Retina (tissue), 1 donor: Measurements from ENCODE around the gene PFKFB2.

ENCODE experiments used
- DNase-seq: peaks from one replicate; pipeline ENCODE4 v3.0.0-alpha.2; 2016

The PFKFB2 gene

GRCh38 chr1:207022996-207023679, 29.9 kb upstream of the PFKFB2 start:
- DNase-seq = no peak

DNA sequence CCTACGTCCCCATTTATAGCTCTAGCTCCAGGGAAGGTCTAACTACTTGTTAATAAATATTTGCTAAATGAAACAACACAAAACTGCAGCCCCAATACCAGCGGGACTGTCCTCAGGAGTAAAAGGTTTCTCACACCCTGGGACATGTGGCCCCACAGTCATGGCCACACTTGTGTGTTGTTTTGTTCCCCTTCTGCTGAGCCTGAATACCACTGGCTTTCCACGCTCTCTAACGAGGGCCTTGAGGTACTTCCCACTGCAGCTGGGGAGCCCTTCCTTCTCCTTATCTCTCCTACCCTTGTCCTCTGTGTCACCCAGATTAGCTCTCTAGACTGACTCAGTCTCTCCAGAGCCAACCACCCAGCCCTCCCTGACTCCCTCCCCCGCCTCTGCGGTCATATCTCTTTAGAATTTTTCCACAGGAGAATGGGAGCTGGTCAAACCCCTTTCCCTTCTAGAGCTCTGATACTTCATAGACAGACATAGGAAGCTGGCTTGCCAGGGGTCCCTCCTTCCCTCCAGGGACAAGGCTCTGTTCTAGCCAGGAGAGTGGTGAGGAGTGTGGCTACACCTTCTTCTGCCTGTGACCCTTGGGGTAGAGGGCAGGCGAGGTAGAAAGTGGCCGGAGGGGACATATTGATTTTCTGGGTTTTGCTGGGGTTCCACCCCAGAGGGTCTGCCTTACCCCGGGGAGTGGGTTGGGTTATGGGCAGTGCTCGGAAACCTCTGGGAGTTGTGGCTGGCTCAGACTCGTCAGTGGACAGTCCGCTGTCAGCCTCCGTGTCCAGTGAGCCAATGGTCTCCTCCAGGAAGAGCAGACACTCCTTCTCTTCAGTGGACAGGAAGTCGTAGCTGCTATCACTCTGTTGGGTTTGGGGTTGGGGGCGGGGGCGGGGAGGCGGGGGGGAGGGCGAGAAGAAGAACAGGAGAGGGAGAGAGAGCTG, 28.6 kb upstream of the PFKFB2 start:
- no peak for DNase-seq

DNA sequence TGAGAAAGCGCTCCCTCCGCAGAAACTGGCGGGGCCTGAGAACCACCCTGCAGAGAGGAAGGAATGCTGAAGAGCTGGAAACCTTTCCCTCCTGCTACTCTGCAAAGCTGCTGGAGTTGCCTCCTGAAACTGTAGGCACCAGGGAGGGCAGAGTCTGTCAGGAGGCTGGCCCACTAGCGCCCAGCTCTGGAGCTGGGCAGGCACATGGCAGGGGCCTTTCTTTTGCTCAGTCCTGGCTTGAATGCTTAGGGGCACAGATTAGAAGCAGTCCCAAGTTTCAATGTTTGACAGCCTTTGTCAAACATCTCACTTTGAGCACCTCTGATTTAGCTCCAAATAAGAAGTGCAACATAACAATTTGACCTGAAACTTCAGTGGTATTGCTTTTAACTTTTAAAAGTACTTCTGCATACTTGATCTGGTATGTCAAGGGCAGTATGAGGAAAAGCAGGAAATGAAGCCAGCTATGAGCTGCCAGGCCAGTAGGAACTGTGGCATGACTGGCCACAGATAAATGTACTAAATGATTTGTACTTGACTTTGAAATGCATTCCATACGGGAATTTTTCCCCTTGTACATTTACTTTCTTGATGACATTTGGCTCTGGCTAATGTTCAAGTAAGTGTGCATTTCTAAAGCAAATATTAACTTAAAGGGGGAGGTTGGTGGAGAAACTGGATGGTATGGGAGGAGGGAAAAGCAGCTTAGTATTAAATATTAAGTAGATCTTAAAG, 27.8 kb upstream of the PFKFB2 start:
- DNase-seq = no peak

DNA sequence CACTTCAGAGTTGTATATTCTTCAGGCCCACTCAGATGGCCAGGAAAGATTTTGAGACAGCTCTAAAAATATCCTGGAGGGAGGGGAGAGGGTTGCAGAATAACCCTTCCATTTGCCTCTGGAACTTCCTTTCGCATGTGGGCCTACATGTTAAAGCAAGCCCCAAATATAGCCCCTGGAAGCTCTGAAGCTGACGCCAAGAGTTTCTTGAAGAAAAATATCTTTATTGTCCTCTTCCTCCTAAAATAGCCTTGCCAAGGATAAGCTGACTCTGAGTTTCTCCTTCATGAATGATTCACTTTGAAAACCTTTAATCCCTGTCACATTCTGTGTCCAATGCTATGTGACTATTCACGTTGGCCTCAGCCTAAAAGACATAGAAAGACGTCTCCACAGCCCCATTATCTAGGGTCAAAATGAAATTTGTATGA, 27.0 kb upstream of the PFKFB2 start:
- DNase-seq = no peak

DNA sequence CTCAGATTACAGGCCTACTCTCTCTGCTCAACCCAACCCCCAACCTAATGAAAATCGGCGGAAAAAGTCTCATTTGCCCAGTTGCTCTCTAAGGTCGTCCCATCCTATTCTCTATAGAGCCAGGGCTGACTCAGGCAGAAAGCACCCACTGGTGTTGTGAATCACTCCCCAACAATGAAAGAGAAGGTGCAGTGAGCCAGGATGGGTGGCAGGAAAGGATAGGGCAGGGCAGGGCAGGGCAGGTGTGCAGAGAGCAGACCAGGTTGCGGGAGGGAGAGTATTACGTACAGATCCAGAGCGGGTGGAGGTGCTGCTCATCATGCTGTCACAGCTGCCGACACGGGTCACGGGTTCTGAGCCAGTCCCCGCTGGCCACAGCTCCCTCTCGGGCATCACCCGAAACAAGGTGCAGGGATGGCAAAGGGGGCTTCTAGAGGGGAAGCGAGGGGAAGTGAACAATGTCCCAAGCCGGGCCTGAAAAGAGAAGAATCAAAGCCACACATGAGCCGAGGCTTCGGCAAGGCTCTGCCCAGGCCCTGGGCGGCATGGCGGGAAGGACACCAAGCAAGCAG, 25.8 kb upstream of the PFKFB2 start:
- no peak for DNase-seq

DNA sequence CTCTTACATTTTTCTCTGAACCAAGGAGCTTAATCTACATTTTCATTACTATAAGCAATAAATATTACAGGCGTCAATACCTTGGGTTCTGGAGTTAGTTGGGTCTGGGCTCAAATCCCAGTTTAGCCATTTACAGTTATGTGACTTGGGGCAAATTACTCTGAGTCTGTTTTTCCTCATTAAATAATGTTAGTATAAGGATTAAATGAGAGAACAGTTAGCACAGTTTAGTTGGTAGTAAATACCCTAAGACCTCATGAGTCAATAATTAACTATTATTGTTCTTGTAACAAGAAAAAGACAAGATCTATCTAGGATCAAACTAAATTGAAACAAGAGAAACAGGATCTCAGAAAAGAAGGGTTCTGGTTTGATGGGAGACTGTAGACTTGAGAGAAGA, 25.2 kb upstream of the PFKFB2 start:
- DNase-seq = no peak

GRCh38 chr1:207028884-207029650, 24.0 kb upstream of the PFKFB2 start:
- DNase-seq = no peak

DNA sequence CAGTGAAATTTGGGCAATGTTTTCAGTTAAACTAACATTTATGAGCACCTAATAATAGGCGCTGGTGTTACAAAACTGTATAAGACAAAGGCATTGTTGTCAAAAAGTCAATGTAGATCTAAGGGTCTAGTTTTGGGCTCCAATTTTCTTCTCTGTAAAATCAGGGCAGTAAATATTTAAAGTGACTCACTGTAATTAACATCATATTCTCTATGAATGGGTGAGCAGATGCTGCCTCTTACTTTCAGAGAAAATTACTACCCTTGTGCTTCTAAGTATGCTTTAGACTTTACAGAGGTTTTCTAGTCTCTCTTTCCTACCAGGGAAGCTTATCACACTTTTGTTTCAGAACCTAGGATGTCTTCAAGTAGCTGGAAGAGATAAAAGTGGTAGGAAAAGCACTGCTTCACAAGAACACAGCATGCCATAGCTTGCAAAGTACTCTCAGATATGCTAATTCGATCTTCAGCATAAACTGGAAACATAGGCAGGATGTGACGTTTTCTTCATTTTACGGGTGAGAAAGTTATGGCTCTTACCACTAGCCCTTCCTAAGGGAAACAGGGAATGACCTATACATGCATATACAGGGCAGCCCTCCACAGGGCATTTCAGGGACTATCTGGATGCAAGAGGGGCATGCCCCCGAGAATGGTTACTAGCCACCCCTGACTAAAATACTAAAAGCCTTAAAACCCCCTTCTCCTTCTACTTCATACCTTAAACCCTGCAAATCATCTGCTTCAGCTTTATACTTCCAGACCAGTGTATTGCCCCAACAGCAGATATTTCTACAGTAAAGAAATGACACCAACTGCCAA, 23.2 kb upstream of the PFKFB2 start:
- no peak for DNase-seq

- DNase-seq = no peak
Observed at GRCh38 chr1:207030522-207031009, 22.5 kb upstream of the PFKFB2 start.

DNA sequence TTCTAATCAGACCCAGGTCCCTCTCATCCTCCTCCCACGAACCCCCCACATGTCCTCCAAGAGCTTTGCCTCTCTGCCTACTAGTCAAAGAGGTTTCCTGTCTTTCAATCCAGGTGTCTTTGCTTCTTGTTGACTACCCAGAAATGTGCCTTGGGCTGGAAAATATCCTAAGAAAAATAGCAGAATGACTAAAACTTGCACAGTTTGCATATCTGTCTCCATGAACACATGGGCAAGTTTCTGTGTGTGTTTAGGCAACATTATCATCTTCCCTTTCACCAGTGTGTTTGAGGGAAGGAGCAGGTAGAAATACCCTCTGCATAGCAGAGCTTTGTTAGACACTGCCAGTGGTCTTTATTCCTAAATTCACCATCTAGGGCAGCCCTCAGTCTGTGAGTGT, 22.1 kb upstream of the PFKFB2 start:
- no peak for DNase-seq

DNA sequence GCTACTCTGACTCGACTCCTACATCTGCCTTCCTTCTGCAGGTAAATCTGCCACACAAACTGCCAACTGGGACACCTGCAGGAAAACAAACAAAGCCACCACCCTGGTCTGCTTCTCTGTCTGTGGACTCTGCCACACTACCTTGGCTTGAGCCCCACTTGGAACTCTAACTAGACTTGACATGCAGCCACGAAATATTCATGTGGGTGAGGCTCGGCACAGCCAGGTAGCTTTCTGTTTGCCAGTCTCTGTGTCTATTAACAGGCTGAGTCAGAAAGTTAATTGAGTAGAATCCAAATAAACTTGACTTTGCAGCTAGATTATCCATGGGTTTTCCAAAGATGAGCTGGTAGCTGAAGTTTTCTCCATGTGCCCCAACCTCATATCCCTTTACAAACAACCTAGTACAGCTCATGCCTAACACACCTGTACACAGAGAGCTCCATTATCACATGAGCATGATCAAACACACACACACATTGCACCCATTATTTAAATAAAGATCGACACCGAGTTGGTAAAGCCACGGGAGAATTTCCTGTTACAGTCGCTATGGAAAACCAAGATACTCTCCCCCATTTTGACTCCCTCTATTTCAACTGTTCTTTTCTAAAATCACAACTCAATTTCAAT, 21.3 kb upstream of the PFKFB2 start:
- DNase-seq = no peak

DNA sequence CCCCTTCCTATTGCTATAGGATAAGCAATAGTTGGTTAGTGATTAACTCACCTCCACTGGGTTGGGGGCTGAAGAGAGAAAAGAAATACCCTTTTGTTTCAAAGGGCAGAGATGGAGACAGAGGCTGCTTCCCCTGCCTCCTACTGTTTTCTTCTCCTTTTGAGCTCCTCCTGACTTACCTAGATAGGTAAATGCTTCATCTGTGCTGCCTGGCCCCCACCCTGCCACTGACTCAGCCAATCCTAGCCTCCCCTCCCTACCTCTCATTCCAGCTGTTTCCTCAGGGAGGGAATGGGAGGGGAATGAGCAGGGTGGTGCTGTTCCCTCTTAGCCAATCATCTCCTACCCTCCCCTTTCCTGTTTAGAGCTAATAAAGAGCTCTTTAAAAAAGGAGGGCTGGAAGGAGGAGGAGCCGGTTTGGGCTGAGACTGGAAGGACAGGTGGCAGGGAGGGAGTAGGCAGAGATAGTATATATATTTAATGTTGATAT, 20.5 kb upstream of the PFKFB2 start, which contains the start of gene C1orf116:
TSS of gene C1orf116 (minus strand) at position 229 of the 490 bp plus-strand sequence. CDS start 5,158 bp downstream, outside the sequence.
- no peak for DNase-seq

- DNase-seq = no peak
Observed at GRCh38 chr1:207033302-207033701, 19.8 kb upstream of the PFKFB2 start.

GRCh38 chr1:207034208-207034607, 18.9 kb upstream of the PFKFB2 start:
- DNase-seq = no peak

DNA sequence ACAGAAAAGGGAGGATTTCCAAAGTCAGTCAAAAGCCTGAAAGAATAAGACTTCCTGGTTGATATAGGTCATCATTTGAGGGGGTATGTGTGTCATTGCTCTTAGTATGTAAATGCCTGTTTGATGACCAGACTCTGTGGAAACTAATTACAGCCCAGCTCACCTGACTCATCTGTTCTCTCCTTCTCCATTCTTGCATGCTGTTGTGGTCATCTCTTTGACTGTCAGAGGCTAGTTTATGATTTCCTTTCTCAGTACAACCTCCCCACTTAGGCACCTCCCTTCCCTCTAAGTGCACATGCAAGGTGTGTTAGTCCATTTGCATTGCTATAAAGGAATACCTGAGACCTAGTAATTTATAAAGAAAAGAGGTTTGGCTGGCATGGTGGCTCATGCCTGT, 18.1 kb upstream of the PFKFB2 start:
- no peak for DNase-seq

DNA sequence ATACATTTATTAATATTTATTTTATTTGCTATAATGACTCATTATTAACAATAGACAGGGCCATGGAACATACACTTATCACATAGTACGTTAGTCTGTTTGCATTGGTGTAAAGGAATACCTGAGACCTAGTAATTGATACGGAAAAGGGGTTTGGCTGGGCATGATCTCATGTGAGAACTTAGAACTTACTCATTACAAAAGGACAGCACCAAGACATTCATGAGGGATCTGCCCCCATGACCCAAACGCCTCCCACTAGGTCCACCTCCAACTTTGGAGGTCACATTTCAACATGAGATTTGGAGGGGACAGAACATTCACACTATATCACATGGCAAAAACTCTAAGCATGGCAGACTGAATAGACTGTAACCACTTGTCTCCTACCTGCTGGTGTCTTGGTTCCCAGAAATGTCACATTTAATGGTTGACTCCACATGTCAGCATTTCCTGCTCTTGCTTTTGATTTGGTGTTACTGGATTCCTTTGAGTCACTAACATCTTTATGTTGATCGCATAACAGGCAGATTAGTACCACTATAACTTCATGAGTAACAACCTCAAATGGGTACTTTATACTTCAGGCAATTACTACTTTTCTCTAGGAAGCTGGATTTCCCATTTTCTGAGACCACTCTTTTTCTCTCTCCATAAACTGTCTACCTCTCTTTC, 17.1 kb upstream of the PFKFB2 start:
- DNase-seq = no peak

- no peak for DNase-seq
Observed at GRCh38 chr1:207036865-207037264, 16.2 kb upstream of the PFKFB2 start.

- DNase-seq = no peak
Observed at GRCh38 chr1:207039380-207040180, 13.5 kb upstream of the PFKFB2 start.

DNA sequence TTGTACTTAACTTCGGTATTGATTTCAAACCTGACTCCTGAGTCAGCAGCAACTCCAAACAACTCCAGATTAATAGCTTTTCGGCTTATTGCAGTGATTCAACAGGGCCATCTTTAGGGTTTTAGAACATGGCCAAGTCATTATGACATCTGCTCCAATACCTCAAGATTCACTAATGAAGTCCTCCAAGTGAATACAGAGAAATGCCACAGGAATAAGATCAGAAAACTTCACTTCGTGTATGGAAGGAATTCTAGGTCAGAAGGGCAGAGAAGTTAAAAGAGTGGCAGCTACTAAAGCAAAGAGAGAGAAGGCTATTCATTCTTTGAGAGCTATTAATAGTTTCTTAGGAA, 12.9 kb upstream of the PFKFB2 start:
- DNase-seq = no peak
